Stimulated activated CD8-positive, alpha-beta memory T cell treated with anti-CD3 and anti-CD28 coated beads, Interleukin-2, amount 100 ng/mL, for 1 hour (primary cell): ENCODE measurements around the gene ST3GAL6.
"Not testable (repeated sequence)": the region's sequence is repeated elsewhere in the genome, so short reads cannot be mapped to it uniquely, and the experiment has no call there.

ENCODE experiments used
- DNase-seq, 2 donors: peaks; one replicate each; pipeline ENCODE4 v3.0.0-alpha.2; 2020; ENCODE audit warnings: low read depth in 2 of 2

Gene ST3GAL6

DNA sequence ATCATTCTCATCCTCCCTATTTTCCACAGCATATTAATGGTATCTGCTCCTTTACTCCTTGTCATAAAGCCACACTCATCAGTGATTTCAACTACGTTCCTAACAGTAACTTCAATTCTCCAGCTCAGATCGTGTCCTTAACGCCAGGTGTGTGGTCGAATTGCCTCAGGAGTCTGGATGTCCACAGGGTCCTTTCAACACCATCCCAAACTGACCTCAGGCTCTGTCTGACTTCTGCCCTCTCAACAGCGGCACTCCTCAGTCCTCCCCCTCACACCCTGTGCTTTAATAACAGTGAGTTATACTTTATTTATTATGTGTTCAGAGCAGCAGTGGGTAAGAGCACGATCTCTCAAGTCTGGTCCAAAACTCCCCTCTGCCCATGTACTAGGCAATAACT is 42.4 kb downstream of the ST3GAL6 start:
- no peak for DNase-seq

DNA sequence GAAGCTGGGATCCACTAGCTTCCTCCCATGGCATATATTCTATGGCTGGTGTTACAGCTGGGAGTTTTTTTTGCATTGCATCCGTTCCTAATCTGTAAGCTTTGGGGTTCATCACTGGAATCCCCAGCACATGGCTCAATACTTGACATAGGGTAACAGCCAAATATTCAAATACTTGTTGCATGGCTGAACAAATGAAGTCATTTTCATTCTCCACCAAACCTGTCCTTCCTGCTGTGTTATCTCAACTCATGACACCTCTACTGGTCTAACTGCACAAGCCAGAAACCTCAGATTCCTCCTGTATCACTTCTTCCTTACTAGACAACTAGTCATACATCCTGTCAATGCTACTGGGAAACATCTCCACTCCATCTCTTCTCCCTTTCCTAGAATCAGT is 43.4 kb downstream of the ST3GAL6 start:
- DNase-seq = no peak

DNA sequence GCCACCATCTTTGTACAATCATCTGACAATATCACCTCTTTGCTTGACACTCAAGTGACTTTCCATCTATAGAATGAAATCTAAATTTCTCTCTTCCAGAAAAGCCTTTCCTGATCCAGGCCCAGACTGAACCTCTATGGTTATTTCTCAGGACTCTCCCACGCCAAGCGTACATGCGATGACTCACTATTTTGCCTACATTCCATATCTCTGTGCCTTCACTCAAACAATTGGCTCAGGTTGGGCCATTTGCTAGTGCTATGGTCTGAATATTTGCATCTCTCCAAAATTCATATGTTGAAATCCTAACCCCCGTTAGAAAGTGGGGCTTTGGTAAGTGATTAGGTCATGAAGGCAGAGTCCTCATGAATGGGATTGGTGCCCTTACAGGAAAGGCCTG is 43.9 kb downstream of the ST3GAL6 start:
- DNase-seq = no peak

DNA sequence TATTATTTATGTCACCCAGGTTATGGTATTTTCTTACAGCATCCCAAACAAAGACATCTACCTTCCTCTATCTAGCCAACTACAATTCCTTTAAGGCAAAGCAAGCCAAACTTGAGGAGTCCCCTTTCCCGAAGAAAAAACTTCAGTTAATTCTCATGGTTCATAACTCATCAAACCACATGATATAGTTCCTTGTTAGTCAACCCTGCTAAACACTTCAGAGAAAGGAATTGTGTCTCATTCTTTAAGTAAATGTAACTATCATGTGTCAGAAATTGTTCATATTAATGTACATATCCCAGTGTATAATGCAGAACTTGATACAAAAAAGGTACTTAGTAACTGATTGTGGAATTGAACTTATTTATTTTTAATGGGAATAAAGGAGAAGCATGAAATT is 44.4 kb downstream of the ST3GAL6 start:
- DNase-seq = no peak

DNA sequence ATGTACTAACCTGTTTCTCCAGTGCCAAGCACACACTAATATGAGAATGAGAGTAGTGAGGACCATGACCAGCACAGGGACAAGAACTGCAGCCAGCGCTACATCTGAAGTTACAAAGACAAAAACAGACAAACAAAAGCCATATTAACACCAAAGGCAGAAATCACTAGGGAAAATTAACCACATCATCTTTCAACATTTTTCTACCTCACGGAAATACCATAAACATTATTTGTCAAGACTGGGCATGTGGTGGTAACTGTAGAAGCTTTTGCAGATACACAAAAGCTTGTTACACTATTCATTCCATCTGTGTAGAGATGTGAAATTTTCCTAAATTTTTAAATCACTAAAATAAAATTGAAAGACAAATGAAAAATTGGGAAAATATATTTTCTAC is 44.9 kb downstream of the ST3GAL6 start:
- DNase-seq = no peak

DNA sequence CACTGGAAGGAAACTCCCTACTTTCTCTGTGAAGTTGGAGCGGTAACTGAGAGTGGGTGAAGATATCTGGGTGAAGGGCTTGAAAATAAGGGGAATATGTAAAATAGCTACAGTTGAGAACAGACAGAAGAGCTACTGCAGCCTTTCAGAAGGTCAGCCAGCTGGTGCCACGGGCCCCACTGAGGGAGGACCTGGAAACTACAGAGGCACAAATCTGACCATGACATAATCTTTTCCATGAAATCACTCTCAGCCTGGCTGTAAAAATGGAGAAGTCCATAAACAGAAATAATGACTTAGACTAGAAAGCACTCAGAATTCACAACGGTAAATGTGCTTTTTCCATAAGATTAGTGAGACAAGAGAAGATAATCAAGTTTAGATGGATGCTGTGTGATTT is 46.4 kb downstream of the ST3GAL6 start:
- DNase-seq = no peak

DNA sequence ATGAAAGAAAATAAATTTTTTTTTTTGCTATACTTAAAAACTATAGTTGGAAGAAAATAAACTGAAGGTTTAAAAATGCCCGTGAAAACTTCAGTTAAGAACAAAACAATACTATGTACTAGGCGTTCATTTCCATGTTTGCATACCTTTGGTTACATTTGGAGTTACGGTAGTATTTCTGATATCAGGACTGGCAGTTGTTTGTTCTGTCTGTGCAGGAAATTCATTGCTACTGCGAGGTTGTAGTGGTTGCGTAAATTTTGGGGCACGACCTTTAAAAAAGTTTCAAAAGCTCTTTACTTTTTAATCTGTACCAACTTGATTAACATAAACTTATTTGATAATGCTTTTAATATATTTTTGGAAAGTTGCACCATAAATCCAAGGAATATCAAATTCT is 47.9 kb downstream of the ST3GAL6 start:
- DNase-seq = no peak

DNA sequence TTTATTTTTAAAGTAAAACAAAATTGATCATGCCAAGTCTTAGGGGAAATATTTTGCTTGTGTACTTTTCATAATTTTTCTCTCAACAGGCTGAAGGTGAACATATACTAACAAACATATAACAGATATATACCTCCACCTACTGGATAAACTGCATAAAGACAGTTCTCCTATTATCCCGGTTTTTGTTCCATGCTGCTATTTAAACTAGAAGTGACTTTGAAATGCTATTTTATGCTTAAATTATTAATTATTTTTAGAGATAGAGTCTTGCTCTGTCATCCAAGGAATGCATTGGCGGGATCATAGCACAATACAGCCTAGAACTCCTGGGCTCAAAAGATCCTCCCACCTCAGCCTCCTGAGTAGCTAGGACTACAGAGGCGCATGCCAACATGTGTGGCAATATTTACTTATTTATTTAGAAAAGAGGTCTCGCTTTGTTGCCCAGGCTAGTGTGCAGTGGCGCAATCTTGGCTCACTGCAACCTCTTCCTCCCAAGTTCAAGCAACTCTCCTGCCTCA is 49.8 kb downstream of the ST3GAL6 start:
- no peak for DNase-seq

DNA sequence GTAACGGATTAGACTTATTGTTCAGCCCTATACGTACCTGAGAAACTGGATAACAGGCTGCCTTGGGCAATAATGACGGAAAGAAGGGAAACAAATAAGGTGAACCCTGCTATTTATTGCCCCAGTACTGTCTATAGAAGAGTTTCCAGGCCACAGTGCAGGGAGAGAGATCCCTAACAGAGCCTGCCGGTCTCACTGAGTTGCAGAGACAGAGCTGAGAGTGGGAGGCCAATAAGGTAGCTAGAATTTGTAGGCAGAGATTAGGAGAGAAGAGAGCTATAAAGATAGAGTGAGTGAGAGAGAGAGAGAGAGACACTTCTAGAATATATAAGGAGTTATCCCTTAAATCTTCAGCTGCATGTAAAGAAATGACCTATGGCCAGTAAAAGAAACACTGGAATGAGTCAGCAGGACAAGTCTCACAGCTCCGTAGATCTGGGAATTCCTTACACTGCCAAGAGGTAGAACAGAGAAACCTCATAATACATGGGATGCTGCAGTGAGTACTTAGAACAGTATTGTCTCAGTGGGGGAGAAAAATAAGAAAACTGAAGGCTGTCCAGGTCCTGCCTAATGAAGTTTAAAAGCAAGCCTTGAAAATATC is 51.8 kb downstream of the ST3GAL6 start:
- DNase-seq = no peak

DNA sequence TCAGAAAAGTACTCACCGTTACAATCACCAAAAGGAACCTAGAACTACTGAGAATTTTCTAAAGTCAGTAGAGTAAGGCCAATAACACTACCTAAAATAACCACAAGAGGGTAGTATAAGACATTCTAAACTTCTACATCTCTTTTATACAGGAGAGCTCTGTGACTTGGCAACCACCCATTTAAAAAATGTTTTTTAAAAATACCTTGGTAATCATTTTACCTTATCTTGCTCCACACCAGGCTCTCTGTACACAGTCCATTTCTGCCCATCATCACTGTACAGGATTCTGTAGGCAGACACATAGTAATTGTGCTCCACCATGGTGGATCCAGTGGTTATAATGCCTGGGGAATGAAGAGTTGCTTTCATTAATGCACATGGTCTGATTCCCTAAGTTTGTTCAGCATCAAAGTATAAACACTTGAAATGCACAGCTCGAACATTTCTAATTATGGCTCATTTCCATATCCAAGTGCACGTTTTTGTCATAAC is 54.5 kb downstream of the ST3GAL6 start:
- DNase-seq = no peak

DNA sequence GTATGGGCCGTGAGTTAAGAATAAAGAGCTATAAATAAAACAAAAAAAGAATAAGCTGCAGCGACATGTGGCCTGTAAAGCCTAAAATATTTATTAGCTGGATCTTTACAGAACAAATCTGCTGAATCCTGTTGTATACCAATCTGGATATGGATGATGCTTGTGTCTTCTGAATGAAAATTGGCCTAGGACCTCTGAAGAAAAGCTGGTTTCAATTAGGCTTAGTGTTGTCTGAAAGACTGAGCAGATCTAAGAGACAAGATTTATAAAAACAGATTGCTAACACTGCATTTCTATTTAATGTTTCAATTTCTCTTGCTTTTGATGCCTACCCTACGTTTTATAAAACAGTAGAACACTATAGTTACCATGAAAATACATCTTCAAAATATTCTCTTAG is 57.9 kb downstream of the ST3GAL6 start:
- no peak for DNase-seq

DNA sequence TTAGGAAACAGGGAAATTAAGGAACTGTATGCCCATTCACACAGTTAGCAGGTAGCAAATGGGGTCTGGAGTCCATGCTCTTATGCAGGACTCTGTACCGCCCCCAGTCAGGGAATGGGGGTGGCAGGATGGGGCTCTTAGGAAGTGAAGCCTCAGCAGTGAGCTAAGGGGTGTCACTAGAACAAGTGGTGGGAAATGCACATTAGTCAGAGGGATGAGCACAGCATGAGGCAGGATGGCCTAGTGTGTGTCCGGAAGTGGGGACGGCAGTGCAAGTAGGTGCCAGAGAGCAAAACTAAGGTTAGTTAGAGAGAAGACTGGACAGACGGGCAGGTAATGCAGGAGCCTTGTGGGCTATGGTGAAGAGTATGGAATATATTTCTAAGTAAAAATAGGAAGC is 60.7 kb downstream of the ST3GAL6 start:
- no peak for DNase-seq

DNA sequence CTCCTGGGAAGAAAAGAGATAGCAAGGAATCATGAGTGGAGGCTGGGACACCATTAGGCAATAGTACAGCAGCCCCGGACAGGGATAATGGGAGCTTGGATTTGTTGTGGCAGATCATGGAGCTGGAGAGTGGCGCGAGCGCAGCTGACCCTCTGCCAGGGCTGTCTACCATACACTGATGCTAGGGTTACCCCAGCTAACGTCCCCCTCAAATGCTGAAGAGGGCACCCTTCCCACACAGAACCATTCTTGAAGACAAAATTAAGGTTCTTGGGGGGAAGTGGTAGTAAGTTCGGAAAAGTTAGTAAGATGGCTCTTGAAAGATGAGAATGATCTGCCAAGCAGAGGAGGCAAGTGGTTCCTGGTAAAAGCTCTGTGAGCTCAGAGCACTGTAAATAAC is 61.1 kb downstream of the ST3GAL6 start:
- DNase-seq = no peak

DNA sequence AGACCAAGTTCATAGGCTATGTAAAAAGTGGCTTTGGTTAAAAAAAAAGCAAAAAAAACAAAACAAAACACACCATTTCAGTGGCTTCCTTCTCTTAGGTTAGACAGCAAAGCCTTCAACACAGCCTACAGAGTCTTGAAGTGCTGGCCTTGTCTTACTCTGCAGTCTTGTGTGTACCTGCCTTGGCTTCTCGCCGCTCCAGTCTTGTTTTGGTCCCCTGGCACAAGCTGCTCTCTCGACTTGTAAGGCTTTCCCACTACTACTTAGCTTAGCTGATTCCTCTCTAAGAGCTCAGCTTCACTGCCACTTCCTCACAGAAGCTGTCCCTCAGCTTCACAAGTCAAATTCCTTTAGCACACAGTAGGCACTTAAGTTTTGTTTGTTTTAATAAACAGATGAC is 63.0 kb downstream of the ST3GAL6 start:
- no peak for DNase-seq

DNA sequence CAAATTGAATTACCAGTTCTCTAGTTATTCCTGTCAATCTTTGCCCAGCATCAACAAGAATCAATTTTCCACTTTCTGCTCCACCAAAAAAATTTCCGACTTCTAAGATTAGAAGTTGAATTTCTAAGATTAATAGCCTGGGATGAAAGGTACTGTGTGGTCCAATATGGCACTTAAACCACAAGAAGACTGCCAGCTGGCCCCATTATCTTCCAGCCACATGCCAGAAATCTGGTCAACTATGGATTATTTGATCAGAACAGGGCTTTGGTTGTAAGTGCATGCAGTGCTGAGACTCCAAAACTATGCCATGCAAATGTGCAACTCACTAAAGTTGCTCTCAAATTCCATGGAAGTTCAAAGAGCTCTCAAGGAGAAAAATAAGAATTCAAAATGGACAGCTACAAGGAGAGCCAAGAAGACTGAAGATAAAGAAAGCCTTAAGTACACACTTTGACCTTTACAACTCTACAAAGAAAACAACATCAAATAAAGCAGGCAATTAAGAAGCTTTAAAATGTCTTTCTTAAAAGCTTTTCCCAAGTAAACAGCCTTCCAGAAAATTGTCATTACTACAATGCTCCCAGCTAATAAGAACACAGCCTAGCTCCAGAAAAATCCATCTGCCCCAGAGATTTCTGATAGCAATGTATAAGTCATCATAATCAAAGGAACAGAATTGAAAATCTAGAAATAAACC is 64.2 kb downstream of the ST3GAL6 start:
- no peak for DNase-seq

DNA sequence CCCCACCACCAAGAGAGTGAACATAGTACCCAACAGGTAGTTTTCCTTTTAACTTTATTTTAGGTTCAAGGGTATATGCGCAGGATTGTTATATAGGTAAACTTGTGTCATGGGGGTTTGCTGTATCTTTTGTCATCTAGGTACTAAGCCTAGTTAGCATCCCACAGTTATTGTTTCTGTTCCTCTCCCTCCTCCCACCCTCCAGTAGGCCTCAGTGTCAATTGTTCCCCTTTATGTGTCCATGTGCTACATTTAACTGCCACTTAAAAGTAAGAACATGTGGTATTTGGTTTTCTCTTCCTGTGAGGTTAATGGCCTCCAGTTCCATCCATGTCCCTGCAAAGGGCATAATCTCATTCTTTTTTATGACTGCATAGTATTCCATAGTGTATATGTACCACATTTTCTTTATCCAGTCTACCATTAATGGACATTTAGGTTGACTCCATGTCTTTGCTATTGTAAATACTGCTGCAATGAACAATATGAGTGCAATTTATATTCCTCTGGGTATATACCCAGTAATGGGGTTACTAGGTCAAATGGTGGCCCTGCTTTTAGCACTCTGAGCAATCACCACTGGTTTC is 66.2 kb downstream of the ST3GAL6 start:
- no peak for DNase-seq

DNA sequence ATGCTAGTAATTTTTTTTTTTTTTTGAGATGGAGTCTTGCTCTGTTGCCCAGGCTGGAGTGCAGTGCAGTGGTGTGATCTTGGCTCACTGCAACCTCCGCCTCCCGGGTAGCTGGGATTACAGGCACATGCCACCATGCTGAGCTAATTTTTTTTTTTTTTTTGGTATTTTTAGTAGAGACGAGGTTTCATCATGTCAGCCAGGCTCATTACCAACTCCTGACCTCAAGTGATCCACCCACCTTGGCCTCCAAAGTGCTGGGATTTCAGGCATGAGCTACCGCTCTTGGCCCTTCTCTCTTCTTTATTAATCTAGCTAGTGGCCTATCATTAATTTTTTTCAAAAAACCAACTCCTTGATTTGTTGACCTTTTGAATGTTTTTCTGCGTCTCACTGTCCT is 67.9 kb downstream of the ST3GAL6 start:
- not testable (repeated sequence) for DNase-seq

DNA sequence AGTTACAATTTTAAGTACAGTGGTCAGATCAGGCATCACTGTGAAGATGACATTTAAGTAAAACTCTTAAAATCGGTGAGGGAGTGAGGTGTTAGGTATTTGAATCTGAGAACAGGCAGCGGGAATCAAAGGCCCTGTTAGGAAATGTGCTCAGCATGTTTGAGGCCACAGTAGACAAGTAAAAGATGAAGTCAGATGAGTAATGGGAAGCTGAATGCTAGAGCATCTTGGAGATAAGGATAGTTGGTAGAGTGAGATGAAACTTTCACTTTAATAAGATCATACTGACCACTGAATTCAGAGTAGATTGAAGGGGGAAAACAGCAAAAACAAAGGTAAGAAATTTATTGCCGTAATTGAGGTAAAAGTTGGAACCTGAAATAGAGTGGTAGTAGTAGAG is 76.7 kb downstream of the ST3GAL6 start:
- DNase-seq = no peak

DNA sequence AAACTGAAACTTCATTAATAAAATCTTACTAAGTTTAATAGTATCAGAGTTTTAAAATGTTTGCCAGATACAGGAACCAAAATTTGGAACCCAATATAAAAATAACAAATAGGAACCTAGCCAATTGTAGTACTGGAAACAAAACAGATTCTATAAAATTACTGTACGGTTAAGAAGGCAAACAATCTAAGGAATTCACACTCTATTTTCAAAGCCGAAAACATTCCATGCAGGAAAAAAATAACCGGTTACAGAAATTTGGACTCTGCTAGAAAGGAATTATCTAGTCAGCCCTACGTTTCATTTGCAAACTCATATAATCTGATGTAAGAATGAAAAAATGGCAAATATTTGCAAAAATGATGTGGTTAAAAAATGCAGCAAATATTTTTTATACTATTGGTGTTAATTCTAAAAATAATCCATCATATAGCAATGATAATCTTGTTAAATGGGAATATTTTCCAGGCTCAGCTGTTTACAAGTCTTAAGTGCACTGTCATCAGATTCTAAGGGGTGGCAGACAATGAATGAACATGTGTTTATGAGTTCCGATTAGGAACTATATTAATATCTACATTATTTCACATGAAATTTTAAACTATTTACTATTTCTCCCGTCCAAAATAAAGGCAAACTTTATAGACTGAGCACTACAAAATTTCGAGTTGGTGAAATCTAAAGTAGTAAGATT is 80.3 kb downstream of the ST3GAL6 start:
- DNase-seq = no peak
